ENCODE results near the gene ZNF550.
"Not testable (repeated sequence)": the region's sequence is repeated elsewhere in the genome, so short reads cannot be mapped to it uniquely, and the experiment has no call there.

Gene ZNF550

GRCh38 chr19:57537953-57538547 is 21.6 kb downstream of the ZNF550 start:
- no peak overlapping the region for H3K27ac ChIP-seq (replicated peaks)
- TF ChIP-seq POLR2AphosphoS5 (IDR thresholded peaks at IDR 0.05; ENCODE audit: low read depth) (no peak), GABPA (IDR thresholded peaks at IDR 0.05; ENCODE audit: low read depth) (no peak), CTCF (IDR thresholded peaks at IDR 0.05; ENCODE audit: insufficient read depth, low read length) (no peak), SPI1 (IDR thresholded peaks at IDR 0.05; ENCODE audit: borderline replicate concordance, low read depth) (no peak), REST (IDR thresholded peaks at IDR 0.05; ENCODE audit: insufficient replicate concordance, low read depth) (no peak)
- DNase-seq (ENCODE audit: low read depth in 1 of 2, low spot score in 1 of 2): no peak
- no peaks in the 10 kb centered on the region for H3K27me3 ChIP-seq (ENCODE audit: insufficient read depth, poor library complexity, severe bottlenecking)
- no peak overlapping the region for H3K4me3 ChIP-seq (replicated peaks; ENCODE audit: insufficient read depth, low read length)

GRCh38 chr19:57527136-57527881 is 32.4 kb downstream of the ZNF550 start, which contains the start of gene ZNF549:
Gene ZNF549 (plus strand): TSS chr19:57527356. CDS start chr19:57527574, 218 bp downstream.
- Histone ChIP-seq H3K4me3 (replicated peaks; ENCODE audit: insufficient read depth, low read length) (peak within 1 kb of the TSS; percentile 99), H3K27me3 (ENCODE audit: insufficient read depth, poor library complexity, severe bottlenecking) (no peaks in the 10 kb centered on the region), H3K27ac (replicated peaks) (peak within 1 kb of the TSS; percentile 84)
- TF ChIP-seq POLR2AphosphoS5 (IDR thresholded peaks at IDR 0.05; ENCODE audit: low read depth): peak; percentile 66; the same call in 1 of the 2 replicates
- no peak for TF ChIP-seq REST (IDR thresholded peaks at IDR 0.05; ENCODE audit: insufficient replicate concordance, low read depth)
- peak; percentile 95 for TF ChIP-seq GABPA (IDR thresholded peaks at IDR 0.05; ENCODE audit: low read depth)
- TF ChIP-seq SPI1 (IDR thresholded peaks at IDR 0.05; ENCODE audit: borderline replicate concordance, low read depth): no peak
- TF ChIP-seq CTCF (IDR thresholded peaks at IDR 0.05; ENCODE audit: insufficient read depth, low read length): no peak
- DNase-seq (ENCODE audit: low read depth in 1 of 2, low spot score in 1 of 2): peak; percentile 81 to 92

- not testable (repeated sequence) for DNase-seq (ENCODE audit: low read depth in 1 of 2, low spot score in 1 of 2)
These were observed 41.6 kb downstream of the ZNF550 start for GRCh38 chr19:57518021-57518420.

GRCh38 chr19:57515255-57515654 is 44.4 kb downstream of the ZNF550 start:
- DNase-seq (ENCODE audit: low read depth in 1 of 2, low spot score in 1 of 2): no peak
- TF ChIP-seq REST (IDR thresholded peaks at IDR 0.05; ENCODE audit: insufficient replicate concordance, low read depth) (no peak), CTCF (IDR thresholded peaks at IDR 0.05; ENCODE audit: insufficient read depth, low read length) (no peak), GABPA (IDR thresholded peaks at IDR 0.05; ENCODE audit: low read depth) (no peak), POLR2AphosphoS5 (IDR thresholded peaks at IDR 0.05; ENCODE audit: low read depth) (no peak), SPI1 (IDR thresholded peaks at IDR 0.05; ENCODE audit: borderline replicate concordance, low read depth) (no peak)
- Histone ChIP-seq H3K4me3 (replicated peaks; ENCODE audit: insufficient read depth, low read length) (no peak overlapping the region), H3K27me3 (ENCODE audit: insufficient read depth, poor library complexity, severe bottlenecking) (no peaks in the 10 kb centered on the region), H3K27ac (replicated peaks) (no peak overlapping the region)

More at GRCh38 chr19:57518021-57518420, 41.6 kb downstream of the ZNF550 start:
- not testable (repeated sequence) for H3K27me3 ChIP-seq (ENCODE audit: insufficient read depth, poor library complexity, severe bottlenecking); H3K4me3 ChIP-seq (replicated peaks; ENCODE audit: insufficient read depth, low read length); H3K27ac ChIP-seq (replicated peaks)
